NB4 (cell line): ENCODE results near the gene KAZALD1.

Experiments used
- DNase-seq: peaks from one replicate; pipeline ENCODE4 v3.0.0; 2010; ENCODE audit warnings: low read depth
- H3K4me3 ChIP-seq: one replicate; pipeline ENCODE4 v1.5.1; 2011; ENCODE audit warnings: mild to moderate bottlenecking, low read depth, low read length, moderate library complexity
- MYC ChIP-seq: IDR thresholded peaks from 2 replicates; pipeline ENCODE4 v1.6.1; 2011; ENCODE audit warnings: low read depth, low read length
- POLR2A ChIP-seq: IDR thresholded peaks from 2 replicates; pipeline ENCODE4 v1.6.1; 2011; ENCODE audit warnings: mild to moderate bottlenecking; ENCODE audit not compliant: insufficient read length; ENCODE audit errors: extremely low read depth
- TF ChIP-seq, protein P1 (sequence below): IDR thresholded peaks from one replicate; pipeline ENCODE4 v1.5.1; 2012; ENCODE audit warnings: low read depth, low read length
- TF ChIP-seq, protein P2 (sequence below): IDR thresholded peaks from 2 replicates; pipeline ENCODE4 v1.6.1; 2011; ENCODE audit warnings: low read depth, low read length

The KAZALD1 gene, protein sequence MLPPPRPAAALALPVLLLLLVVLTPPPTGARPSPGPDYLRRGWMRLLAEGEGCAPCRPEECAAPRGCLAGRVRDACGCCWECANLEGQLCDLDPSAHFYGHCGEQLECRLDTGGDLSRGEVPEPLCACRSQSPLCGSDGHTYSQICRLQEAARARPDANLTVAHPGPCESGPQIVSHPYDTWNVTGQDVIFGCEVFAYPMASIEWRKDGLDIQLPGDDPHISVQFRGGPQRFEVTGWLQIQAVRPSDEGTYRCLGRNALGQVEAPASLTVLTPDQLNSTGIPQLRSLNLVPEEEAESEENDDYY

DNA sequence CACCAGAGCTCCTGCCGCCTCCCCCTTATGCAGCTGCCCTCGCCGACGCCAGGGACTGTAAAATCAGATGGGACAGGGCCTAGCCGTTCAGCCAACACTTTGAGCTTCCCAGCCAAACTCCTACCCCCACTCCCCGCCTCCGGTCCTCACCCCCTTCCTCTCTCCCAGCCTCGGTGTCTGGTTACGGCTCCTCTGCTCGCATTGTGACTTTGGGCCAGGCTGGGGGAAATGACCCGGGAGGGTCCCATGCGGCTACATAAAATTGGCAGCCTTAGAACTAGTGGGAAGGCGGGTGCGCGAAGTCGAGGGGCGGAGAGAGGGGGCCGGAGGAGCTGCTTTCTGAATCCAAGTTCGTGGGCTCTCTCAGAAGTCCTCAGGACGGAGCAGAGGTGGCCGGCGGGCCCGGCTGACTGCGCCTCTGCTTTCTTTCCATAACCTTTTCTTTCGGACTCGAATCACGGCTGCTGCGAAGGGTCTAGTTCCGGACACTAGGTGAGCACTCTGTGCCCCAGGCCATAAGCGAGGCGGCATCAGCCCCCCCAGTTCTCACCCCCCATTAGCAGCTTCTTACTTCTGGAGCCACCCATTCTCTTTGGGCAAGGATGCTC lies at the start of gene KAZALD1:
TSS of gene KAZALD1 (plus strand) at position 366 of the 608 bp plus-strand sequence. CDS start 604 bp downstream, outside the sequence.
- TF ChIP-seq, protein P1, sequence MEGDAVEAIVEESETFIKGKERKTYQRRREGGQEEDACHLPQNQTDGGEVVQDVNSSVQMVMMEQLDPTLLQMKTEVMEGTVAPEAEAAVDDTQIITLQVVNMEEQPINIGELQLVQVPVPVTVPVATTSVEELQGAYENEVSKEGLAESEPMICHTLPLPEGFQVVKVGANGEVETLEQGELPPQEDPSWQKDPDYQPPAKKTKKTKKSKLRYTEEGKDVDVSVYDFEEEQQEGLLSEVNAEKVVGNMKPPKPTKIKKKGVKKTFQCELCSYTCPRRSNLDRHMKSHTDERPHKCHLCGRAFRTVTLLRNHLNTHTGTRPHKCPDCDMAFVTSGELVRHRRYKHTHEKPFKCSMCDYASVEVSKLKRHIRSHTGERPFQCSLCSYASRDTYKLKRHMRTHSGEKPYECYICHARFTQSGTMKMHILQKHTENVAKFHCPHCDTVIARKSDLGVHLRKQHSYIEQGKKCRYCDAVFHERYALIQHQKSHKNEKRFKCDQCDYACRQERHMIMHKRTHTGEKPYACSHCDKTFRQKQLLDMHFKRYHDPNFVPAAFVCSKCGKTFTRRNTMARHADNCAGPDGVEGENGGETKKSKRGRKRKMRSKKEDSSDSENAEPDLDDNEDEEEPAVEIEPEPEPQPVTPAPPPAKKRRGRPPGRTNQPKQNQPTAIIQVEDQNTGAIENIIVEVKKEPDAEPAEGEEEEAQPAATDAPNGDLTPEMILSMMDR = no peak
- TF ChIP-seq POLR2A = no peak
- TF ChIP-seq MYC = peak; percentile 29
- TF ChIP-seq, protein P2, sequence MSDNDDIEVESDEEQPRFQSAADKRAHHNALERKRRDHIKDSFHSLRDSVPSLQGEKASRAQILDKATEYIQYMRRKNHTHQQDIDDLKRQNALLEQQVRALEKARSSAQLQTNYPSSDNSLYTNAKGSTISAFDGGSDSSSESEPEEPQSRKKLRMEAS = no peak
- DNase-seq = no peak
- H3K4me3 ChIP-seq = peak within 1 kb of the TSS; percentile 97

DNA sequence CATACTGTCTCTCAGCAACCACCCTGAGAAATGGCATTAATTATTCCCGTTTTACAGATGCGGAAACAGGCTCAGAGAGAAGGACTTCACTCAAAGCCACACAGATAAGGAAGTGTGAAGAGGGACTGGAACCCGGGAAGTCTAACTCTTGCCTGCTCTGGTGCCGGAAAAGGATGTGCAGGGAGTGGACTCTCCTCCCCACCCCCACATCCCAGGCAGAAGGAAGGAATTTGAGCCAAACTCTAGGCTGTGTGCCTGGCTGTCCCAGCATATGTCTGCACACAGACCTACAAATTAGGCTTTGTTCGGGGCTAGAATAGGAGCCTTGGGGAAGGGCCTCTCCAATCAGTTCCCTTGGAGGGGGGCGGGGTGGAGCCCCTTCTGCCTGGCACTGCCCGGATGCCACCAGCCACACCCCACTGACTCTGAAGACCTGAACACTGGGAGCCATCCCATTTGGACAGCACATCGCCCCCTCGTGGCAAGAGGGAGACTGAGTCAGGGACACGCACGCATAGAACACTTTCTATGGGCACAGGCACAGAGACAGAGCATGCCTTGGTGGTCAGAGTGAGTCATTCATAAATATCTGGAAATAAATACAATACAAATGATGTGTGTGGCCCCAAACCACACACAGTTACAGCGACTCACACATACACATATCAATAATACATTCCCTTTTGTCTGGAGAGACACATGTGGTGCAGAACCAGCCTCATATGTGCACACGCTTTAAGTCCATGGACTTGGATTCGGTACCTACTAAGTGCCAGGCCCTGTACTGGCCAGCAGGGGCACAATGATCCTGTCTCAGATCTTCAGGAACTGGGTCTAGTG lies 49.0 kb upstream of the KAZALD1 start:
- DNase-seq = peak; percentile 92
- no peak overlapping the region for H3K4me3 ChIP-seq
- TF ChIP-seq MYC (no peak), POLR2A (no peak)
- TF ChIP-seq, protein P2 = no peak; the same call in 1 of the 2 replicates
- TF ChIP-seq, protein P1 = peak; percentile 91

DNA sequence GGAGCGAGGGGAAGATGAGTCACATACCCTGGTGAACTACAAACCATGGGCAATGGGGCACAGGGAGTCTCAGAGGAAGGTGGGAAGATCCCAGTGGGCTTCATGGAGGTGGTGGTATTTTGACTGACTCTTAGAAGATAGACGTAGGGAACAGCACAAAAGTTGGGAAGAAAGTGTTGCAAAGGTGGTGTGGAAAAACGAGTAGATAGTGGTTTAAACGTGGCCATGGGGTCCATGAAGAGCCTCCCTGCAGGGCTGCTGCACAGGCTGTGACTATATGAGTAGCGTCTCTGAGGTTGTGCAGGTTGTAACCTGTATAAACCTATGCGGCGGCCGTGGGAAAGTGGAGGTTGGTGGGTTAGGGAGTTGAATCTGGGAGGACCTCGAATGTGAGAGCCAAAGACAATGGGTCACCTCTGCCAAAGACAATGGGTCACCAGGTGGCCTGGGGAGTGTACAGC lies 48.4 kb upstream of the KAZALD1 start:
- TF ChIP-seq, protein P1 = no peak
- TF ChIP-seq, protein P2 = no peak
- TF ChIP-seq POLR2A (no peak), MYC (no peak)
- DNase-seq = no peak
- no peak overlapping the region for H3K4me3 ChIP-seq

DNA sequence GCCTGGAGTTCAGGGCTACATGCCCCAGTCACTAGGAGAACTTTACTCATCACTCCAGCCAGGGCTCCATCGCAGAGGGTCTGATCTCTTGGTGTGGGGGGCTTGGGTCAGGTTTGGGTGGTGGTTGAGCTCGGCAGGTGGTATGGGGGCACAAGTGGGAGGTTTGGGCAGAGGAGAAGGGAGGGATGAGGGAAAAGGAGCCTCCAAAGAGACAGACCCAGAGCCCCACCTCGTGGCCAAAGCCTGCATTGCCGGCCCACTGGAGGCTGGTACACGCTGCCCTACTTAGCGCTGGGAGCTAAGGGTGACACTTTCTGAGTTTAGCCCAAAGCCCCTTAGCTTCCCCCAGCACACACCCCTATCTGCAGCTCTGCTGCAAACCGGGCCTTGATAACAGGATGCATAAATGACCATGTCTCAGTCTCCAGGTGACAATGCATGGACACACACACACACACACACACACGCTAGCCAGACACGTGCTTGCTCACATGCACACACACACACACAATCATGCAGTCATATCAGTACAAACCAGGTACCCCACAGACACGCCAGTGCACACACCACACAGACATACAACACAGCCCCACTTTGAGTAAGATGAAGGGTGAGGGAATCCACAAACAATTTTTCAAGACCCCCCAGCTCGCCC lies 47.4 kb upstream of the KAZALD1 start:
- DNase-seq = peak; percentile 73
- TF ChIP-seq, protein P1 = peak; percentile 97
- TF ChIP-seq POLR2A (no peak), MYC (no peak; the same call in 1 of the 2 replicates)
- TF ChIP-seq, protein P2 = peak; percentile 78
- H3K4me3 ChIP-seq = no peak overlapping the region

DNA sequence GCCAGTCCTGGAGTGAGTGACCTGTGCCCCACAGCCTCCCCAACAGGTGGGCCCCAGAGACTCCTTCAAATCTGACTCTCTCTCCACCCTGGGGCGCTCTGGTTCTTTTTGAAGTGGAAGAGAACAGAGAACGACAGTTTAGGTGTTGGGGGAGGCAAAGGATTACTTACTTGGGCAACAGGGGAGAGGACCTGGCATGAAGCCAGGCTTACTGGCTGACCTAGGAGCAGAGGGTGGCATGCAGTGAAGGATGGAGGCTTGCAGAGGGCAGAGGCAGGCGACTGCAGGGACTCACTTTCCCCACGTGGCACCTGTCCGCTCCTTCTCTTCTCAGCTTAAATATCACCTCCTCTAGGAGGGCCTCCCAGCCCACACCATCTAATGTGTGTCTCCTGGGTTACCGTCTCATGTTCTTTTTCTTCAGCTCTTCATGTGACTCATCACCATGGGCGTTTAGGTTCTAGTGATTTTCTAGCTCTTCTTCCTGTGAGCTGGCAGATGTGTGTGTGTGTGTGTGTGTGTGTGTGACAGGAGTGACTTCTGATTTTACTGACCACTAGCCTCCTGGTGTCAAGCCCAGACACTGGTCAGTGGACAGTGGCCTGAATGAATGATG lies 46.7 kb upstream of the KAZALD1 start:
- peak; percentile 51 for DNase-seq
- no peak overlapping the region for H3K4me3 ChIP-seq
- TF ChIP-seq POLR2A (no peak), MYC (no peak)
- TF ChIP-seq, protein P1 = no peak
- TF ChIP-seq, protein P2 = no peak
